HEK293T (cell line): Measurements from ENCODE around the gene MLLT3.

ENCODE experiments used
- CTCF ChIA-PET: fragments of 350-600 bp; formaldehyde crosslinking; extraction: SDS; loops from one replicate; lab custom pipeline; 2021; ENCODE audit warnings: antibody characterized with exemption, inconsistent platforms; lab: Yijun Ruan, JAX
- POLR2A ChIA-PET: fragments of 350-600 bp; formaldehyde crosslinking; extraction: SDS; loops from one replicate; lab custom pipeline; 2020; ENCODE audit warnings: antibody characterized with exemption, inconsistent platforms; lab: Yijun Ruan, JAX
- DNase-seq: peaks from one replicate; pipeline ENCODE4 v3.0.0; 2012; ENCODE audit warnings: mixed read lengths; ENCODE audit errors: extremely low spot score
- ARNT ChIP-seq: fragments of 450-650 bp; IDR thresholded peaks from 2 replicates; pipeline ENCODE4 v1.6.1; 2017; ENCODE audit warnings: mild to moderate bottlenecking
- BHLHE40 ChIP-seq: fragments of 450-650 bp; IDR thresholded peaks from 2 replicates; pipeline ENCODE4 v1.6.1; 2016; ENCODE audit warnings: mild to moderate bottlenecking, moderate library complexity, borderline replicate concordance
- CTBP1 ChIP-seq: fragments of 450-650 bp; IDR thresholded peaks from 2 replicates; pipeline ENCODE4 v1.6.1; 2016; ENCODE audit warnings: borderline replicate concordance
- ELF4 ChIP-seq: fragments of 450-650 bp; IDR thresholded peaks from 2 replicates; pipeline ENCODE4 v1.6.1; 2017; ENCODE audit warnings: antibody characterized with exemption
- FOXA1 ChIP-seq: fragments of 450-650 bp; IDR thresholded peaks from 2 replicates; pipeline ENCODE4 v1.6.1; 2016; ENCODE audit warnings: mild to moderate bottlenecking
- FOXK2 ChIP-seq: fragments of 450-650 bp; IDR thresholded peaks from 2 replicates; pipeline ENCODE4 v1.6.1; 2016; ENCODE audit warnings: mild to moderate bottlenecking
- FOXM1 ChIP-seq: fragments of 450-650 bp; IDR thresholded peaks from 2 replicates; pipeline ENCODE4 v1.6.1; 2017; ENCODE audit warnings: mild to moderate bottlenecking, borderline replicate concordance
- HDGF ChIP-seq: fragments of 450-650 bp; IDR thresholded peaks from 2 replicates; pipeline ENCODE4 v1.6.1; 2017; ENCODE audit warnings: antibody characterized with exemption, borderline replicate concordance
- L3MBTL2 ChIP-seq: fragments of 450-650 bp; conservative IDR thresholded peaks from 2 replicates; pipeline ENCODE4 v1.6.1; 2016; ENCODE audit warnings: mild to moderate bottlenecking
- LEF1 ChIP-seq: fragments of 450-650 bp; IDR thresholded peaks from 2 replicates; pipeline ENCODE4 v1.6.1; 2017; ENCODE audit warnings: mild to moderate bottlenecking, borderline replicate concordance
- NFRKB ChIP-seq: fragments of 450-650 bp; IDR thresholded peaks from 2 replicates; pipeline ENCODE4 v1.6.1; 2016; ENCODE audit warnings: mild to moderate bottlenecking, moderate library complexity
- PKNOX1 ChIP-seq: fragments of 450-650 bp; IDR thresholded peaks from 2 replicates; pipeline ENCODE4 v1.6.1; 2016
- SP1 ChIP-seq: fragments of 450-650 bp; IDR thresholded peaks from 2 replicates; pipeline ENCODE4 v1.6.1; 2017
- SUZ12 ChIP-seq: fragments of 450-650 bp; IDR thresholded peaks from 2 replicates; pipeline ENCODE4 v1.6.1; 2016; ENCODE audit warnings: mild to moderate bottlenecking
- TARDBP ChIP-seq: fragments of 450-650 bp; IDR thresholded peaks from 2 replicates; pipeline ENCODE4 v1.6.1; 2016
- ZNF384 ChIP-seq: fragments of 450-650 bp; IDR thresholded peaks from 2 replicates; pipeline ENCODE4 v1.6.1; 2016

Gene MLLT3

GRCh38 chr9:20397348-20397747, 225.0 kb downstream of the MLLT3 start:
- no peak for TF ChIP-seq CTBP1
- no peak for TF ChIP-seq ZNF384
- TF ChIP-seq FOXK2, result no peak
- no peak for TF ChIP-seq ARNT
- TF ChIP-seq SUZ12, result no peak
- no peak for TF ChIP-seq L3MBTL2
- no peak for TF ChIP-seq BHLHE40
- no peak for TF ChIP-seq SP1
- no peak for TF ChIP-seq FOXA1
- no peak for TF ChIP-seq ELF4
- no peak for TF ChIP-seq LEF1
- POLR2A ChIA-PET, result no interaction called here
- CTCF ChIA-PET, result no interaction called here
- no peak for DNase-seq

GRCh38 chr9:20396509-20396908, 225.8 kb downstream of the MLLT3 start:
- no peak for DNase-seq
- ChIA-PET CTCF (no interaction called here), POLR2A (no interaction called here)
- TF ChIP-seq FOXM1, result no peak
- no peak for TF ChIP-seq PKNOX1
- no peak for TF ChIP-seq FOXK2
- no peak for TF ChIP-seq TARDBP
- TF ChIP-seq NFRKB, result no peak
- no peak for TF ChIP-seq LEF1
- no peak for TF ChIP-seq L3MBTL2
- no peak for TF ChIP-seq ELF4
- no peak for TF ChIP-seq SP1
- no peak for TF ChIP-seq HDGF
- no peak for TF ChIP-seq ARNT
- TF ChIP-seq CTBP1, result no peak
- no peak for TF ChIP-seq FOXA1
- TF ChIP-seq BHLHE40, result no peak
- TF ChIP-seq SUZ12, result no peak

GRCh38 chr9:20395651-20396050, 226.6 kb downstream of the MLLT3 start:
- DNase-seq, result no peak
- TF ChIP-seq HDGF (no peak), TARDBP (no peak), FOXA1 (no peak), LEF1 (no peak), PKNOX1 (no peak), ARNT (no peak), ZNF384 (no peak), SUZ12 (no peak), BHLHE40 (no peak), FOXM1 (no peak), FOXK2 (no peak), CTBP1 (no peak), SP1 (no peak), ELF4 (no peak), NFRKB (no peak), L3MBTL2 (no peak)
- ChIA-PET CTCF (no interaction called here), POLR2A (no interaction called here)

GRCh38 chr9:20394969-20395368, 227.3 kb downstream of the MLLT3 start:
- no peak for DNase-seq
- TF ChIP-seq FOXA1, result no peak
- TF ChIP-seq LEF1, result no peak
- no peak for TF ChIP-seq L3MBTL2
- no peak for TF ChIP-seq PKNOX1
- no peak for TF ChIP-seq FOXM1
- no peak for TF ChIP-seq ZNF384
- no peak for TF ChIP-seq CTBP1
- TF ChIP-seq NFRKB, result no peak
- TF ChIP-seq FOXK2, result no peak
- no peak for TF ChIP-seq TARDBP
- no peak for TF ChIP-seq HDGF
- TF ChIP-seq BHLHE40, result no peak
- no peak for TF ChIP-seq ELF4
- TF ChIP-seq ARNT, result no peak
- TF ChIP-seq SUZ12, result no peak
- no peak for TF ChIP-seq SP1
- ChIA-PET CTCF (no interaction called here), POLR2A (interaction anchor here (1.1 kb wide), 1 partner anchor 12 kb away, joined by 3 read pairs; no protein-coding TSS in a partner anchor)

- CTCF ChIA-PET, result no interaction called here
Observed at GRCh38 chr9:20391208-20391607, 231.1 kb downstream of the MLLT3 start.

More at GRCh38 chr9:20391208-20391607, 231.1 kb downstream of the MLLT3 start:
- peak; percentile 43 for TF ChIP-seq PKNOX1
- no peak for TF ChIP-seq HDGF
- POLR2A ChIA-PET, result no interaction called here
- DNase-seq, result no peak
